HG02885 (cell line): Measurements from ENCODE around the gene GRAMD4.

ENCODE experiments used
- ATAC-seq: cut with Tn5 transposase; IDR thresholded peaks from one replicate; pipeline ENCODE4 v1.9.1; 2021; ENCODE audit warnings: mild to moderate bottlenecking; ENCODE audit not compliant: unreplicated experiment, poor library complexity

The GRAMD4 gene

GRCh38 chr22:46595545-46595944, 24.6 kb upstream of the GRAMD4 start:
- ATAC-seq: no peak

GRCh38 chr22:46596032-46596441, 24.1 kb upstream of the GRAMD4 start:
- ATAC-seq: no peak

DNA sequence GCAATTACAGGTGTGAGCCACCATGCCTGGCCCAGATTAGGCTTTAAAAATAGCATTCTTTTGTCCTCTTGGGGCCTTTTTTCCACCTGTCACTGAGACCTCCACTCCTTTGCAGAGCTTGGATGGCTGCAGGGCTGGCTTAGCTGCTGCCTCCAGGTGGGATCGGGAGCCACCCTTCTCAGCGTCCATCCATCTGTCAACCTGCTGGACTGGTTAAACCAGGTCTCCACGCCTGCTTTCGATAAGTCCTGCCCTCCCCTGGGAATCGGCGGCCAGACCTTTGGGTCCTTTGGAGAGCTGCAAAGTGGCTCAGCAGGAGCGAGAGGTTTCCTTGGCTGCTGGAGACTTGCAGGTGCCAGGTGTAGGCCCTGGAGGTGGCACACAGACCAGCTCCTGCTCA, 23.4 kb upstream of the GRAMD4 start:
- no peak for ATAC-seq

- ATAC-seq: no peak
Observed at GRCh38 chr22:46598224-46598623, 22.0 kb upstream of the GRAMD4 start.

DNA sequence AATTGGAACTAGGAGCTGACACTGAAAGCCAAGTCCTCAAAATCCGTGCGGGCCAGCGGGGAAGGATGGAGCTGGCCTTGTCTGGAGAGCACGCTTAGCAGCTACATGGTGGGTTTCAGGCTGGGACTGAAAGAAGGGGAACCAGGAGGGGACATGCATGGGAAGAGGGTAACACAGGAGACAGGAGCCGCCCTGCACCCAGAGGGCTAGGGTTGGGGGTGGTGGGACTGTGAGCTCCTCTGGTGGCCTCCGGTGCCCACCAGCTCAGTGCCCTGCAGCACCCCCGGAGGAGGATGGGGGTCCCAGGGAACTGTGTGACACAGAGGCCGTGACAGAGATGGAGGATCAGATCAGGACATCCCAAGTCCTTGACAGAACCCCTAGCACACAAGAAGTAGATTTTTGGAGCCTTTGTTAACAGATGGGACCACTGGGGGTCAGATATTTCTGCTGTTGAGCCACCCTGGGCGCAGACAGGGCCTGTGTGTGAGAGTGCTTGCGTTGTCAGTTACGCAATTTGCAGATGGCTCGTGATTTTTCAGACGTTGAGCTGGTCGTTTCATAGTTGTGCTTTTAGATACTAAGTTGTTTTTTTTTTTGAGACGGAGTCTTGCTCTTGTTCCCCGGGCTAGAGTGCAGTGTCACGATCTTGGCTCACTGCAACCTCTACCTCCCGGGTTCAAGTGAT, 21.3 kb upstream of the GRAMD4 start:
- ATAC-seq: no peak

DNA sequence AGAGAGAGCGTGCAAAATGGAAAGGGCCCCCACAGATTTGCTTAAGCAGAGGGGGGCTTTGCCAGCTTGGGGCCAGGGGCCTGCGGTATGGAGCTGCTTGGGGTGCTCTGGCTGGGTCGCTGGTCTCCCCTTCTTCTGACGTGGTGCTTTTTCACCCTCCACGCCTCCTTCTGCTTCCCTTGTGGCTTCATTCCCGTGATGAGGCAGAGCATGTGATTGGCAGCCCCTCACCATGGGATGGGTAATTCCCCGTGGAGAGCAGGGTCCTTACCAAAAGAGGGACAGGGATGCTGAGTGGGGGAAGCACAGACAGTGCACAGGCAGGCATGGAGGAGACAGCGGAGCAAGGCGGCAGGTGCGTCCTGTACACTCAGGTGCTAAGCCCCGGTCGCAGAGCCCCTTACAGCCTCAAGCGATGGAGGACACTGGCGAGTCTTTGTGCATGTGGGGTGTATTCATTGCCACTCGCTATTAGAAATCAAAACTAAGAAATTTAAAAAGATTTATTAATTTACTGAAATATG, 19.9 kb upstream of the GRAMD4 start:
- no peak for ATAC-seq

GRCh38 chr22:46602025-46602424, 18.2 kb upstream of the GRAMD4 start:
- no peak for ATAC-seq

- no peak for ATAC-seq
Observed at GRCh38 chr22:46604306-46604690, 15.9 kb upstream of the GRAMD4 start.

DNA sequence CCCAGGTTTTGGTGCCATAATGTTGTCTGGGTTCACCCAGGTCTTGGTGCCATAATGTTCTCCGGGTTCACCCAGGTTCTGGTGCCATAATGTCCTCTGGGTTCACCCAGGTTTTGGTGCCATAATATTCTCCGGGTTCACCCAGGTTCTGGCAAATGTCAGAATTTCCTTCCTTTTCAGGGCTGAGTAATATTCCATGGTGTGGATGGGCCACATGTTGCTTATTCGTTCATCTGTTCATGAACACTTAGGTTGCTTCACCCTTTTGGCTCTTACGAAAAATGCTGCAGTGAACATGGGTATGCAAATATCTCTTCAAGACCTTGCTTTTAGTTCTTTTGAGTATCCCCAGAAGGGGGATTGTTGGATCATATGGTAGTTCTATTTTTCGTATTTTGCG, 15.1 kb upstream of the GRAMD4 start:
- no peak for ATAC-seq

GRCh38 chr22:46606886-46607285, 13.3 kb upstream of the GRAMD4 start:
- no peak for ATAC-seq

GRCh38 chr22:46607483-46608114, 12.6 kb upstream of the GRAMD4 start:
- ATAC-seq: no peak

DNA sequence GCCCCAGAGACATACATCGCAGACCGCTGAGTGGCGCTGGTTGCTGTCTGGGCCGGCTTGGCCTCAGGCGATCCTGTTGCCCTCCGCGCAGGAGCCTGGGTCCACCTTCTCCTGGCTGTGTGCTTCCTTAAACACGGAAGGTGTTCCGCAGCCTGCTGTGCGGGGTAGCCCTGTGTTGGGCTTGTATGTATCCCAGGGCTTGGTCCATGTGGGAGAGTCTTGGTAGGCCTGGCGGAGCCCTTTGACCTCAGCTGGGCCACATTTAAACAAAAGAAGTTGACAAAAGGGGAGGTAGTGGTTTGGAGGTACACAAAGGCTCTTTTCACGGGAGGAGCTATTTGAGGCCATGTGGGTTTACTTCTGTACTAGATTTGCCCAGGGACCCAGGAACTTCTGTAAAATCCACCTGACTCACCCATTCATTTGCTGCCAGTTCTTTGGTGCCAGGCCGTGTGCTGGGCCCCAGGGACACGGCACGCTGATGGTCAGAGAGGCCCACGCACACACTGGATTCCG, 11.0 kb upstream of the GRAMD4 start:
- no peak for ATAC-seq

DNA sequence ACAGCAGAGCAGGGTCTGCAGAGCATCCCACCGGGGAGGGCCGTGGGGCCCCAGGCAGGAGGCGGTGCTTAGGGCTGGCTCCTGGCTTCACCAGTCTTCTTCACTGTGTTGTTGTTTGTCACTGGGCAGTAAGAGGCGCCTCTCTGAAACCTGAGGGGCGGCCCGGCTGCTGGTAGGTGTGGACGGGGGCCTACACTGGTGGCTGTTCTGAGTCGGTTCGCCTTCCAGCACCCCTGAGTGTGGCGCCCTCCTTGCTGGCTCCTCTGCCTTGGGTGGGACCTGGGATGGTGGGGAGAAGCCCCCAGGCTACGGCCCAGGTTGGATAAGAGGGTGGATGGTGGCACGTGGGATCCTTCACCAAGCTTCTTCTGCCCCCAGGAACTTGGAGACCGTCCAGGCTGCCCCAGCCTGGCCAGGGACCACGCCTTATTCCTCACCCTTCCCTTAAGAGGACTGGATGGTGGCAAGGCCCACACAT, 10.4 kb upstream of the GRAMD4 start:
- no peak for ATAC-seq

DNA sequence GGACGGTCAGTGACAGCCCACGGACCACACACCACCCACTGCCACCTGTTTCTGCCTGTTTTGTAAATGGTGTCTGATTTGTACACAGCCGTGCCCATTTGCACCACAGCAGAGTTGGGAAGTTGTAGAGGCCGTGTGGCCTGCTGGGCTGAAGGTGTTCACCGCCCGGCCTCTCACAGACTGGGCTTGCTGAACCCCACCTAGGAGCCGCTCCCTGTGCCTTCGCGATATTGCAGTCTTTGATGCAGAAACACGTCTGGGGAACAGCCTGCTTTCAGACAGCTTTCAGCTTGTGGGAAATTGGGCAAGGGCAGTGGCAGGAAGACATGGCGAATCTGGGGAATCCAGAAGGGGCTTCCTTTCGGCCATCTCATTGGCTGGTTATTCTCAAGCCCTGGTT, 9.8 kb upstream of the GRAMD4 start:
- no peak for ATAC-seq

DNA sequence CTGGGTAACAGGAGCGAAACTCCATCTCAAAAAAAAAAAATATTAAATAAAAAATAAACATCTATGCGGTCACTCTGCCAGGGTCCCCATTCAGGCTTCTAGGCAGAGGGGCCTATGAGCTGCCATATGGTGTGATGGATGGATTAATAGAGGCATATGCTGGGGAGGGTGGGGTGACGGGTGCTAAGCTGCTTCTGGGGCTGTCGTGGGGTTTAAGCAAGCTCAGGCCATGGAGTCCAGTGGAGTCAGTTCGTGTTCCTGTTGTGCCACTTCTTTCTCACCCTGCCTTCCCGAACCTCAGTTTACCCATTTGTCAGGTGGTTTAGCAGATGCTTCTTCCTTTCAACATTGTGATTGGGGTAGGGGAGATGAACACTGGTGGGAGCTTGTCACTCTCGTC, 9.0 kb upstream of the GRAMD4 start:
- ATAC-seq: no peak

- no peak for ATAC-seq
Observed at GRCh38 chr22:46612341-46612903, 7.8 kb upstream of the GRAMD4 start.

DNA sequence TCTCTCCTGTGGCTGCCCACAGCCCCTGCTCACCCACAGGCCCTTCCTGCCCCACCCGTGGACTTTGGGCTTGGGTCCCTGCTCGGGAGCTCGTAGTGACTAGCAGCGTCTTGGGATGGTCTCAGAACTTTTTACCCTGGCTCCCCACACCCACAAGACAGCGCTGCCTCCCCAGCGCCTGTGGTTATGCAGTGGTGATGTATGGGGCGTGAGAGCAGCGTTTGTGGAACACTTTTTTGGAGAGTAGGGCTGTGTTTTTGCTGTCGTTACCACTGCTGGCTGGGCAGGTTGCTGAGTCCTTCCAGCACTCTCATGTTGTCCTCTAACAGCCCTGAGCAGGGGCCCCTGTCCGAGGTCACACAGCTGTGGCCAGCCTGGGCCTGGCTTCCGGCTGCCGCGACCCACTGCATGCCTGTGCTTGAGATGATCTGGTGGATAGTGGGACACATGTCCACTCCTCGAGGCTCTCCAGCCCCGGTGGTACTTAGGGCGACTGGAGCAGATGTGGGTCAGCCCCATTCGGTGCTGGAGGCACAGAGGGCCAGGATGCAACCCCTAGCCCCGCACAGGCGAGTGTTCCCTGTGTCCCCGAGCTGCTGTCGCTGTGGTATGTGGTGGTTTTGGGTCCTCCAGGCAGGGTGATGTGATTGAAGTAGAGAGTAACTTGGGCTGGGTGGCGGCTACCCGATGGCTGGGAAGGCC, 7.1 kb upstream of the GRAMD4 start:
- ATAC-seq: no peak

DNA sequence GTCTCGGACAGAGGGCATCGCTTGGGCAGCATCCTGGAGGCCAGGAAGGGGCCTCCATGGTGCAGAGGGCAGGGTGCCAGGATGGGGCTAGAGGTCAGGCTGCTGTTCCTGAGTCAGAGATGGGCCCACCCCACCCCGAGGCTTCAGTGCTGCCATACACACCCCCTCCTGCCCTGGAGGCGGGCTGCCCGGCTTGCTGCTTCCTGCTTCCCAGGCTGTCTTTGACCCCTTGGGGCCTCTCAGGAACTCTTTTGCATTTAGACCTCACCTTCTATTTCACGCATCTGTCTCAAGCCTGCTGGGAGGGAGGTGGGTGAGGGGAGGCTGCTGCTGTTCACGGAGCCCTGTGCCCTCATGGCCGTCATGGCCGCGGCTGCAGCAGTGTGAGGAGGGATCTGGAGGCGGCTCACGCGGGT, 6.6 kb upstream of the GRAMD4 start:
- ATAC-seq: no peak

DNA sequence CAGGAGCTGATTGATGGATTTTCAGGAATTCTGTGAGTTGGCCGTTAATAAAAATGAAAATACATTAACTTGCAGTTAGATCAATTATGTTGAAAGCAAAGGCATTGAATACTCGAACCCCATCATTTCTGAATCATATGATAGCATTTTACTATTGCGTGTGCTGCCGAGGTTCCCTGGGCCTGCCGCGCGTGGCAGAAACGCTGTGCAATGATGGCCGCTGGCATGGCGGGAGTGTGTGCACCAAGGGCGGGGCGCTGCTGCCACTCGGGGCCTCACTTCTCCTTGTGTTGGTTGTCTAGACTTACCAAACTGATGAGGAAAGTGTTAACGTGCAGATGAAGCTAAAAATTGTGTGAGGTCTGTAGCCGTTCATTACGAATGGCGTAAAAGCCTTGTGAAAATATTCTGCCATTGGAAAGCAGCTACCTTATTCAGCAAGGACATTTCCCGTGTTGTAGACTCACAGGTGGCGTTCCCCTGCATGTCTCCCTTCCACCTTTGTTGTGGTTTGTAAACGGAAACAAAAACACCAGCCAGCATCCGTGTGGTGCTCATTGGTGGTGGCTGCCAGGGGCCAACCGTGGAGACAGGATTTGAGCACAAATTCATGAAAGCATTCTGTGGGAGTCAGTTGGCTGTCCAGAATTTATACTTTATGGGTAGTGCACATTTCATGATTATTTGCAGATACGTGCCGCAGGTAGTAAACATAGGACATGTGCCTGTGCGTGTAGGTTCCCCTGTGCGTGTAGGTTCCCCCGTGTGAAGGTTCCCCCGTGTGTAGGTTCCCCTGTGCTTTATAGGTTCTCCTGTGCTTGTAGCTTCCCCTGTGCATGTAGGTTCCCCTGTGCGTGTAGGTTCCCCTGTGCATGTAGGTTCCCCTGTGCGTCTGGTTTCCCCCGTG, 5.9 kb upstream of the GRAMD4 start:
- no peak for ATAC-seq
